DOHH2 (cell line): ENCODE data around the gene RBM20.

ENCODE experiments used
- CTCF ChIP-seq: fragments of 200-600 bp; sonication (generic); IDR thresholded peaks from one replicate; pipeline ENCODE4 v1.5.1; 2014; ENCODE audit warnings: antibody characterized with exemption, mild to moderate bottlenecking, low read depth, low read length; ENCODE audit not compliant: poor library complexity, severe bottlenecking
- EZH2phosphoT487 ChIP-seq: fragments of 200-600 bp; sonication (generic); IDR thresholded peaks from 2 replicates; pipeline ENCODE4 v1.6.1; 2017; ENCODE audit warnings: borderline replicate concordance, mild to moderate bottlenecking, antibody characterized with exemption, low read length, moderate library complexity, mixed read lengths

- TF ChIP-seq CTCF (no peak), EZH2phosphoT487 (no peak)
Measured at GRCh38 chr10:110756876-110757275, 112.7 kb downstream of the RBM20 start.
